HEK293 (cell line): ENCODE data around the gene TYRP1.

Experiments
- CTCF ChIA-PET: fragments of 350-600 bp; formaldehyde crosslinking; extraction: SDS; loops from one replicate; lab custom pipeline; 2021; ENCODE audit warnings: antibody characterized with exemption; lab: Yijun Ruan, JAX
- POLR2A ChIA-PET: fragments of 300-600 bp; formaldehyde crosslinking; extraction: SDS; loops from one replicate; lab custom pipeline; 2020; ENCODE audit warnings: antibody characterized with exemption, inconsistent platforms; lab: Yijun Ruan, JAX
- H3K27ac ChIP-seq: fragments of 200-500 bp; sonication (Bioruptor generic); 2 replicates; pipeline ENCODE4 v1.5.1; 2014; ENCODE audit warnings: low read depth, low read length, control low read depth, inconsistent platforms; ENCODE audit errors: extremely low read depth
- H3K36me3 ChIP-seq, 2 experiments: fragments of 200-500 bp in 1 of 2; sonication (Bioruptor generic) in 1 of 2; 1 replicate in 1 of 2; 2 replicates in 1 of 2; pipeline ENCODE4 v1.5.1; 2014 to 2017; ENCODE audit warnings: inconsistent platforms in 2 of 2, low read length in 2 of 2; ENCODE audit not compliant: control insufficient read depth in 2 of 2, insufficient read depth in 1 of 2
- H3K4me1 ChIP-seq: fragments of 200-500 bp; sonication (Bioruptor generic); 2 replicates; pipeline ENCODE4 v1.5.1; 2014; ENCODE audit warnings: mild to moderate bottlenecking, low read length, inconsistent platforms; ENCODE audit not compliant: control insufficient read depth, insufficient read depth
- H3K4me3 ChIP-seq: 2 replicates; pipeline ENCODE4 v1.5.1; 2011; ENCODE audit warnings: low read depth, mild to moderate bottlenecking, control low read depth, low read length, moderate library complexity
- H3K9me3 ChIP-seq: fragments of 200-500 bp; sonication (Bioruptor generic); 2 replicates; pipeline ENCODE4 v1.5.1; 2014; ENCODE audit warnings: low read depth, low read length, inconsistent platforms; ENCODE audit not compliant: control insufficient read depth, insufficient read depth
- FEZF1 ChIP-seq: fragments of 450-650 bp; formaldehyde crosslinking; IDR thresholded peaks from 2 replicates; pipeline ENCODE4 v1.5.1; 2016; ENCODE audit warnings: missing biosample characterization, missing genetic modification characterization
- GLI2 ChIP-seq: fragments of 450-650 bp; formaldehyde crosslinking; IDR thresholded peaks from 2 replicates; pipeline ENCODE4; 2017; ENCODE audit warnings: missing biosample characterization, missing genetic modification characterization, low read depth, borderline replicate concordance
- MYNN ChIP-seq: fragments of 450-650 bp; formaldehyde crosslinking; IDR thresholded peaks from 2 replicates; pipeline ENCODE4 v1.5.1; 2016; ENCODE audit warnings: missing biosample characterization, missing genetic modification characterization, borderline replicate concordance
- SCRT2 ChIP-seq: fragments of 450-650 bp; formaldehyde crosslinking; IDR thresholded peaks from 2 replicates; pipeline ENCODE4 v1.5.1; 2016; ENCODE audit warnings: missing biosample characterization, missing genetic modification characterization
- ZFHX2 ChIP-seq: fragments of 450-650 bp; formaldehyde crosslinking; conservative IDR thresholded peaks from 2 replicates; pipeline ENCODE4 v1.5.1; 2016; ENCODE audit warnings: missing biosample characterization, missing genetic modification characterization
- ZNF10 ChIP-seq: fragments of 450-650 bp; formaldehyde crosslinking; IDR thresholded peaks from 2 replicates; pipeline ENCODE4 v1.5.1; 2017; ENCODE audit warnings: missing biosample characterization, missing genetic modification characterization
- ZNF155 ChIP-seq: fragments of 450-650 bp; formaldehyde crosslinking; IDR thresholded peaks from 2 replicates; pipeline ENCODE4 v1.5.1; 2016; ENCODE audit warnings: missing biosample characterization, missing genetic modification characterization
- ZNF211 ChIP-seq: fragments of 450-650 bp; formaldehyde crosslinking; IDR thresholded peaks from 2 replicates; pipeline ENCODE4 v1.5.1; 2016; ENCODE audit warnings: low read depth, missing biosample characterization, missing genetic modification characterization
- ZNF366 ChIP-seq: fragments of 450-650 bp; formaldehyde crosslinking; conservative IDR thresholded peaks from 2 replicates; pipeline ENCODE4 v1.5.1; 2016; ENCODE audit warnings: missing biosample characterization, missing genetic modification characterization
- ZNF394 ChIP-seq: fragments of 450-650 bp; formaldehyde crosslinking; IDR thresholded peaks from 2 replicates; pipeline ENCODE4 v1.5.1; 2016; ENCODE audit warnings: missing biosample characterization, missing genetic modification characterization, mild to moderate bottlenecking, moderate library complexity, borderline replicate concordance
- ZNF473 ChIP-seq: fragments of 450-650 bp; formaldehyde crosslinking; IDR thresholded peaks from 2 replicates; pipeline ENCODE4 v1.5.1; 2017; ENCODE audit warnings: missing biosample characterization, missing genetic modification characterization
- ZNF664 ChIP-seq: fragments of 450-650 bp; formaldehyde crosslinking; IDR thresholded peaks from 2 replicates; pipeline ENCODE4 v1.5.1; 2016; ENCODE audit warnings: missing biosample characterization, missing genetic modification characterization
- ZNF707 ChIP-seq: fragments of 450-650 bp; formaldehyde crosslinking; IDR thresholded peaks from 2 replicates; pipeline ENCODE4 v1.5.1; 2016; ENCODE audit warnings: missing biosample characterization, missing genetic modification characterization
- ZNF76 ChIP-seq: fragments of 450-650 bp; formaldehyde crosslinking; IDR thresholded peaks from 2 replicates; pipeline ENCODE4; 2016; ENCODE audit warnings: low read depth, missing biosample characterization, missing genetic modification characterization, borderline replicate concordance
- ZNF768 ChIP-seq: fragments of 450-650 bp; formaldehyde crosslinking; IDR thresholded peaks from 2 replicates; pipeline ENCODE4 v1.5.1; 2018; ENCODE audit warnings: missing biosample characterization, mild to moderate bottlenecking, missing genetic modification characterization
- ZNF776 ChIP-seq: fragments of 450-650 bp; formaldehyde crosslinking; IDR thresholded peaks from 2 replicates; pipeline ENCODE4 v1.5.0; 2017; ENCODE audit warnings: missing biosample characterization, missing genetic modification characterization, borderline replicate concordance
- ZSCAN30 ChIP-seq: fragments of 450-650 bp; IDR thresholded peaks from 2 replicates; pipeline ENCODE4 v1.5.1; 2018; ENCODE audit warnings: missing biosample characterization, mild to moderate bottlenecking, missing genetic modification characterization, moderate library complexity
- TF ChIP-seq, protein P1 (sequence below): IDR thresholded peaks from 2 replicates; pipeline ENCODE4 v1.6.1; 2011; ENCODE audit warnings: mild to moderate bottlenecking, low read depth, low read length, borderline replicate concordance
- TF ChIP-seq, protein P2 (sequence below): fragments of 450-650 bp; formaldehyde crosslinking; IDR thresholded peaks from 2 replicates; pipeline ENCODE4 v1.5.1; 2016; ENCODE audit warnings: missing biosample characterization, missing genetic modification characterization, borderline replicate concordance
- TF ChIP-seq, protein P3 (sequence below): fragments of 450-650 bp; formaldehyde crosslinking; optimal IDR thresholded peaks from 2 replicates; pipeline ENCODE3; 2016; ENCODE audit warnings: missing biosample characterization, mild to moderate bottlenecking, missing genetic modification characterization

Gene TYRP1

GRCh38 chr9:12689233-12689632 lies 4.0 kb upstream of the TYRP1 start (continued):
- TF ChIP-seq, protein P1, sequence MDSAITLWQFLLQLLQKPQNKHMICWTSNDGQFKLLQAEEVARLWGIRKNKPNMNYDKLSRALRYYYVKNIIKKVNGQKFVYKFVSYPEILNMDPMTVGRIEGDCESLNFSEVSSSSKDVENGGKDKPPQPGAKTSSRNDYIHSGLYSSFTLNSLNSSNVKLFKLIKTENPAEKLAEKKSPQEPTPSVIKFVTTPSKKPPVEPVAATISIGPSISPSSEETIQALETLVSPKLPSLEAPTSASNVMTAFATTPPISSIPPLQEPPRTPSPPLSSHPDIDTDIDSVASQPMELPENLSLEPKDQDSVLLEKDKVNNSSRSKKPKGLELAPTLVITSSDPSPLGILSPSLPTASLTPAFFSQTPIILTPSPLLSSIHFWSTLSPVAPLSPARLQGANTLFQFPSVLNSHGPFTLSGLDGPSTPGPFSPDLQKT: no peak
- no peak for TF ChIP-seq SCRT2 (tag by site-specific recombination)
- no peak for TF ChIP-seq ZNF211

GRCh38 chr9:12694013-12694412 lies 828 bp downstream of the TYRP1 start:
- no peak overlapping the region for H3K4me3 ChIP-seq
- no peaks in the 10 kb centered on the region for H3K36me3 ChIP-seq
- ChIA-PET CTCF (no interaction called here), POLR2A (no interaction called here)
- H3K4me1 ChIP-seq: peaks cover 19% of the 10 kb centered on the region
- no peaks in the 10 kb centered on the region for H3K9me3 ChIP-seq
- H3K27ac ChIP-seq: no peak overlapping the region
- TF ChIP-seq ZNF473 (no peak), ZNF664 (no peak), ZNF768 (no peak), ZSCAN30 (no peak), ZNF366 (tag by site-specific recombination) (no peak), ZNF776 (tag by site-specific recombination) (no peak), ZNF707 (tag by site-specific recombination) (no peak), ZNF394 (tag by site-specific recombination) (no peak), GLI2 (tag by site-specific recombination) (no peak), ZFHX2 (tag by site-specific recombination) (no peak), MYNN (tag by site-specific recombination) (no peak), FEZF1 (tag by site-specific recombination) (no peak), ZNF10 (no peak), ZNF76 (tag by site-specific recombination) (no peak), ZNF155 (tag by site-specific recombination) (no peak)
- TF ChIP-seq, protein P2, sequence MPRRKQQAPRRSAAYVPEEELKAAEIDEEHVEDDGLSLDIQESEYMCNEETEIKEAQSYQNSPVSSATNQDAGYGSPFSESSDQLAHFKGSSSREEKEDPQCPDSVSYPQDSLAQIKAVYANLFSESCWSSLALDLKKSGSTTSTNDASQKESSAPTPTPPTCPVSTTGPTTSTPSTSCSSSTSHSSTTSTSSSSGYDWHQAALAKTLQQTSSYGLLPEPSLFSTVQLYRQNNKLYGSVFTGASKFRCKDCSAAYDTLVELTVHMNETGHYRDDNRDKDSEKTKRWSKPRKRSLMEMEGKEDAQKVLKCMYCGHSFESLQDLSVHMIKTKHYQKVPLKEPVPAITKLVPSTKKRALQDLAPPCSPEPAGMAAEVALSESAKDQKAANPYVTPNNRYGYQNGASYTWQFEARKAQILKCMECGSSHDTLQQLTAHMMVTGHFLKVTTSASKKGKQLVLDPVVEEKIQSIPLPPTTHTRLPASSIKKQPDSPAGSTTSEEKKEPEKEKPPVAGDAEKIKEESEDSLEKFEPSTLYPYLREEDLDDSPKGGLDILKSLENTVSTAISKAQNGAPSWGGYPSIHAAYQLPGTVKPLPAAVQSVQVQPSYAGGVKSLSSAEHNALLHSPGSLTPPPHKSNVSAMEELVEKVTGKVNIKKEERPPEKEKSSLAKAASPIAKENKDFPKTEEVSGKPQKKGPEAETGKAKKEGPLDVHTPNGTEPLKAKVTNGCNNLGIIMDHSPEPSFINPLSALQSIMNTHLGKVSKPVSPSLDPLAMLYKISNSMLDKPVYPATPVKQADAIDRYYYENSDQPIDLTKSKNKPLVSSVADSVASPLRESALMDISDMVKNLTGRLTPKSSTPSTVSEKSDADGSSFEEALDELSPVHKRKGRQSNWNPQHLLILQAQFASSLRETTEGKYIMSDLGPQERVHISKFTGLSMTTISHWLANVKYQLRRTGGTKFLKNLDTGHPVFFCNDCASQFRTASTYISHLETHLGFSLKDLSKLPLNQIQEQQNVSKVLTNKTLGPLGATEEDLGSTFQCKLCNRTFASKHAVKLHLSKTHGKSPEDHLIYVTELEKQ: no peak
- TF ChIP-seq, protein P1: no peak
- TF ChIP-seq, protein P3, sequence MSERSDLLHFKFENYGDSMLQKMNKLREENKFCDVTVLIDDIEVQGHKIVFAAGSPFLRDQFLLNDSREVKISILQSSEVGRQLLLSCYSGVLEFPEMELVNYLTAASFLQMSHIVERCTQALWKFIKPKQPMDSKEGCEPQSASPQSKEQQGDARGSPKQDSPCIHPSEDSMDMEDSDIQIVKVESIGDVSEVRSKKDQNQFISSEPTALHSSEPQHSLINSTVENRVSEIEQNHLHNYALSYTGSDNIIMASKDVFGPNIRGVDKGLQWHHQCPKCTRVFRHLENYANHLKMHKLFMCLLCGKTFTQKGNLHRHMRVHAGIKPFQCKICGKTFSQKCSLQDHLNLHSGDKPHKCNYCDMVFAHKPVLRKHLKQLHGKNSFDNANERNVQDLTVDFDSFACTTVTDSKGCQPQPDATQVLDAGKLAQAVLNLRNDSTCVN: no peak
